ENCODE measurements around the gene CNPY4.

The CNPY4 gene

GRCh38 chr7:100155553-100156317, 36.3 kb downstream of the CNPY4 start:
- Histone ChIP-seq H3K36me3 (ENCODE audit: control insufficient read depth in 2 of 2, insufficient read depth in 2 of 2, low read length in 2 of 2) (peaks cover 20% of the 10 kb centered on the region in 2 donors), H3K27ac (ENCODE audit: low read depth in 2 of 2, low read length in 2 of 2) (peak overlapping the region; percentile 96 to 97), H3K4me1 (ENCODE audit: control insufficient read depth in 2 of 2, insufficient read depth in 2 of 2, low read length in 2 of 2) (peaks cover 61 to 68% of the 10 kb centered on the region in 2 donors)

GRCh38 chr7:100156331-100157068, 37.1 kb downstream of the CNPY4 start:
- peak overlapping the region in 1 of 2 donors; percentile 86 for H3K9ac ChIP-seq (ENCODE audit: low read depth in 1 of 2, low read length in 2 of 2)
- H3K9me3 ChIP-seq (ENCODE audit: control insufficient read depth in 2 of 2, low read length in 2 of 2), result no peaks in the 10 kb centered on the region
- H3K36me3 ChIP-seq (ENCODE audit: control insufficient read depth in 2 of 2, insufficient read depth in 2 of 2, low read length in 2 of 2), result peaks cover 20% of the 10 kb centered on the region in 2 donors
- peak overlapping the region; percentile 20 to 88 for H3K4me3 ChIP-seq (ENCODE audit: low read length in 2 of 2)
- peak overlapping the region; percentile 76 to 97 for H3K27ac ChIP-seq (ENCODE audit: low read depth in 2 of 2, low read length in 2 of 2)
- H3K4me1 ChIP-seq (ENCODE audit: control insufficient read depth in 2 of 2, insufficient read depth in 2 of 2, low read length in 2 of 2), result peaks cover 61 to 67% of the 10 kb centered on the region in 2 donors
- no peaks in the 10 kb centered on the region for H3K27me3 ChIP-seq (ENCODE audit: control insufficient read depth in 2 of 2, insufficient read depth in 2 of 2, low read length in 2 of 2)

More at GRCh38 chr7:100155553-100156317, 36.3 kb downstream of the CNPY4 start:
- no peaks in the 10 kb centered on the region for H3K27me3 ChIP-seq (ENCODE audit: control insufficient read depth in 2 of 2, insufficient read depth in 2 of 2, low read length in 2 of 2)
- H3K9ac ChIP-seq (ENCODE audit: low read depth in 1 of 2, low read length in 2 of 2), result peak overlapping the region in 1 of 2 donors; percentile 57
- no peaks in the 10 kb centered on the region for H3K9me3 ChIP-seq (ENCODE audit: control insufficient read depth in 2 of 2, low read length in 2 of 2)
- peak overlapping the region; percentile 1 to 35 for H3K4me3 ChIP-seq (ENCODE audit: low read length in 2 of 2)

- Histone ChIP-seq H3K4me3 (ENCODE audit: low read length in 2 of 2) (peak overlapping the region; percentile 83 to 88), H3K9ac (ENCODE audit: low read depth in 1 of 2, low read length in 2 of 2) (peak overlapping the region in 1 of 2 donors; percentile 86), H3K27me3 (ENCODE audit: control insufficient read depth in 2 of 2, insufficient read depth in 2 of 2, low read length in 2 of 2) (no peaks in the 10 kb centered on the region), H3K9me3 (ENCODE audit: control insufficient read depth in 2 of 2, low read length in 2 of 2) (no peaks in the 10 kb centered on the region), H3K4me1 (ENCODE audit: control insufficient read depth in 2 of 2, insufficient read depth in 2 of 2, low read length in 2 of 2) (peaks cover 58 to 62% of the 10 kb centered on the region in 2 donors), H3K36me3 (ENCODE audit: control insufficient read depth in 2 of 2, insufficient read depth in 2 of 2, low read length in 2 of 2) (peaks cover 20% of the 10 kb centered on the region in 2 donors), H3K27ac (ENCODE audit: low read depth in 2 of 2, low read length in 2 of 2) (peak overlapping the region; percentile 76 to 84)
Measured at GRCh38 chr7:100157069-100157333, 37.6 kb downstream of the CNPY4 start.

- Histone ChIP-seq H3K4me3 (ENCODE audit: low read length in 2 of 2) (peak overlapping the region; percentile 83 to 88), H3K36me3 (ENCODE audit: control insufficient read depth in 2 of 2, insufficient read depth in 2 of 2, low read length in 2 of 2) (peaks cover 17 to 20% of the 10 kb centered on the region in 2 donors), H3K27me3 (ENCODE audit: control insufficient read depth in 2 of 2, insufficient read depth in 2 of 2, low read length in 2 of 2) (no peaks in the 10 kb centered on the region), H3K9ac (ENCODE audit: low read depth in 1 of 2, low read length in 2 of 2) (peak overlapping the region; percentile 77 to 86), H3K27ac (ENCODE audit: low read depth in 2 of 2, low read length in 2 of 2) (peak overlapping the region; percentile 76 to 84), H3K4me1 (ENCODE audit: control insufficient read depth in 2 of 2, insufficient read depth in 2 of 2, low read length in 2 of 2) (peaks cover 54 to 58% of the 10 kb centered on the region in 2 donors), H3K9me3 (ENCODE audit: control insufficient read depth in 2 of 2, low read length in 2 of 2) (no peaks in the 10 kb centered on the region)
Measured at GRCh38 chr7:100157334-100158228, 38.1 kb downstream of the CNPY4 start.

- Histone ChIP-seq H3K27ac (ENCODE audit: low read depth in 2 of 2, low read length in 2 of 2) (peak within 1 kb of the TSS; percentile 76 to 84), H3K9ac (ENCODE audit: low read depth in 1 of 2, low read length in 2 of 2) (peak within 1 kb of the TSS; percentile 77 to 86), H3K36me3 (ENCODE audit: control insufficient read depth in 2 of 2, insufficient read depth in 2 of 2, low read length in 2 of 2) (peaks cover 15 to 19% of the 10 kb centered on the region in 2 donors), H3K4me1 (ENCODE audit: control insufficient read depth in 2 of 2, insufficient read depth in 2 of 2, low read length in 2 of 2) (peaks cover 55 to 56% of the 10 kb centered on the region in 2 donors), H3K27me3 (ENCODE audit: control insufficient read depth in 2 of 2, insufficient read depth in 2 of 2, low read length in 2 of 2) (no peaks in the 10 kb centered on the region), H3K9me3 (ENCODE audit: control insufficient read depth in 2 of 2, low read length in 2 of 2) (no peaks in the 10 kb centered on the region), H3K4me3 (ENCODE audit: low read length in 2 of 2) (peak within 1 kb of the TSS; percentile 83 to 88)
Measured at GRCh38 chr7:100158229-100159098, 39.0 kb downstream of the CNPY4 start, which contains the start of gene TRAPPC14. Gene TRAPPC14, minus strand, starts transcription at chr7:100158723. Its CDS starts 224 bp downstream, at chr7:100158499.

GRCh38 chr7:100159099-100159623, 39.7 kb downstream of the CNPY4 start:
- H3K4me3 ChIP-seq (ENCODE audit: low read length in 2 of 2), result peak overlapping the region; percentile 83 to 88
- no peaks in the 10 kb centered on the region for H3K27me3 ChIP-seq (ENCODE audit: control insufficient read depth in 2 of 2, insufficient read depth in 2 of 2, low read length in 2 of 2)
- H3K36me3 ChIP-seq (ENCODE audit: control insufficient read depth in 2 of 2, insufficient read depth in 2 of 2, low read length in 2 of 2), result peaks cover 15 to 19% of the 10 kb centered on the region in 2 donors
- no peaks in the 10 kb centered on the region for H3K9me3 ChIP-seq (ENCODE audit: control insufficient read depth in 2 of 2, low read length in 2 of 2)
- H3K27ac ChIP-seq (ENCODE audit: low read depth in 2 of 2, low read length in 2 of 2), result peak overlapping the region in 1 of 2 donors; percentile 76
- H3K9ac ChIP-seq (ENCODE audit: low read depth in 1 of 2, low read length in 2 of 2), result peak overlapping the region; percentile 63 to 86
- H3K4me1 ChIP-seq (ENCODE audit: control insufficient read depth in 2 of 2, insufficient read depth in 2 of 2, low read length in 2 of 2), result peaks cover 48 to 52% of the 10 kb centered on the region in 2 donors

GRCh38 chr7:100160067-100160466, 40.6 kb downstream of the CNPY4 start:
- H3K9ac ChIP-seq (ENCODE audit: low read depth in 1 of 2, low read length in 2 of 2), result no peak overlapping the region
- peaks cover 40 to 44% of the 10 kb centered on the region in 2 donors for H3K4me1 ChIP-seq (ENCODE audit: control insufficient read depth in 2 of 2, insufficient read depth in 2 of 2, low read length in 2 of 2)
- H3K4me3 ChIP-seq (ENCODE audit: low read length in 2 of 2), result no peak overlapping the region

GRCh38 chr7:100163006-100163531, 43.6 kb downstream of the CNPY4 start:
- Histone ChIP-seq H3K9me3 (ENCODE audit: control insufficient read depth in 2 of 2, low read length in 2 of 2) (no peaks in the 10 kb centered on the region), H3K36me3 (ENCODE audit: control insufficient read depth in 2 of 2, insufficient read depth in 2 of 2, low read length in 2 of 2) (no peaks in the 10 kb centered on the region), H3K27ac (ENCODE audit: low read depth in 2 of 2, low read length in 2 of 2) (peak overlapping the region; percentile 70 to 75), H3K27me3 (ENCODE audit: control insufficient read depth in 2 of 2, insufficient read depth in 2 of 2, low read length in 2 of 2) (peaks cover 0 to 2% of the 10 kb centered on the region in 2 donors), H3K4me1 (ENCODE audit: control insufficient read depth in 2 of 2, insufficient read depth in 2 of 2, low read length in 2 of 2) (peaks cover 23 to 31% of the 10 kb centered on the region in 2 donors), H3K9ac (ENCODE audit: low read depth in 1 of 2, low read length in 2 of 2) (peak overlapping the region in 1 of 2 donors; percentile 2), H3K4me3 (ENCODE audit: low read length in 2 of 2) (no peak overlapping the region)

More at GRCh38 chr7:100160067-100160466, 40.6 kb downstream of the CNPY4 start:
- Histone ChIP-seq H3K27ac (ENCODE audit: low read depth in 2 of 2, low read length in 2 of 2) (no peak overlapping the region), H3K9me3 (ENCODE audit: control insufficient read depth in 2 of 2, low read length in 2 of 2) (no peaks in the 10 kb centered on the region), H3K27me3 (ENCODE audit: control insufficient read depth in 2 of 2, insufficient read depth in 2 of 2, low read length in 2 of 2) (no peaks in the 10 kb centered on the region), H3K36me3 (ENCODE audit: control insufficient read depth in 2 of 2, insufficient read depth in 2 of 2, low read length in 2 of 2) (peaks cover 15 to 19% of the 10 kb centered on the region in 2 donors)
